Vagina (tissue), 2 donors: Measurements from ENCODE around the gene ADPRHL1. TPM values are rescaled to one million over a fixed set of nuclear protein-coding genes. Genes with fewer than 3 reads are reported as not detected.

ENCODE experiments used
- DNase-seq, 2 donors: peaks; one replicate each; pipeline ENCODE4 v3.0.0-alpha.2; 2017; ENCODE audit errors: extremely low spot score in 2 of 2
- H3K27ac ChIP-seq: fragments of 200-600 bp; sonication (generic); one replicate; pipeline ENCODE4 v1.5.1; 2019
- H3K27me3 ChIP-seq: fragments of 200-600 bp; sonication (generic); one replicate; pipeline ENCODE4 v1.5.1; 2019
- H3K36me3 ChIP-seq, 2 donors: fragments of 200-600 bp; sonication (generic); one replicate each; pipeline ENCODE4 v1.5.1; 2017 to 2019
- H3K4me1 ChIP-seq: fragments of 200-600 bp; sonication (generic); one replicate; pipeline ENCODE4 v1.5.1; 2019
- H3K4me3 ChIP-seq, 2 donors: fragments of 200-600 bp; sonication (generic); 1 replicate in 1 of 2; 2 replicates in 1 of 2; pipeline ENCODE4 v1.5.1; 2016 to 2019
- H3K9me3 ChIP-seq: fragments of 200-600 bp; sonication (generic); one replicate; pipeline ENCODE4 v1.5.1; 2019
- POLR2A ChIP-seq, 2 donors: fragments of 450-650 bp; IDR thresholded peaks; one replicate each; pipeline ENCODE4 v1.6.1; 2017; ENCODE audit warnings: antibody characterized with exemption in 2 of 2, mild to moderate bottlenecking in 2 of 2, moderate library complexity in 2 of 2
- POLR2AphosphoS5 ChIP-seq, 2 donors: sonication (generic); formaldehyde crosslinking; IDR thresholded peaks; one replicate each; pipeline ENCODE4 v1.9.0; 2017; ENCODE audit warnings: antibody characterized with exemption in 2 of 2, mild to moderate bottlenecking in 2 of 2, low read depth in 1 of 2; ENCODE audit not compliant: insufficient read depth in 1 of 2
- intact Hi-C: fragments of 100-400 bp; cut with DNase I; formaldehyde crosslinking; loops from one replicate; pipeline ENCODE4 v1.15.1; 2023
- total RNA-seq: library from RNA; depleted of rRNA; stranded (reverse); fragments of >200 nt; gene quantifications from one replicate; pipeline ENCODE4 v1.2.3, GENCODE V29; 2016
- TF ChIP-seq, protein P1 (sequence below), 3 experiments: fragments of 450-650 bp in 2 of 3; fragments of 200-600 bp in 1 of 3; sonication (generic) in 1 of 3; IDR thresholded peaks; one replicate each; pipeline ENCODE4 v1.5.1; 2017 to 2019; ENCODE audit warnings: antibody characterized with exemption in 3 of 3, mild to moderate bottlenecking in 2 of 3, moderate library complexity in 2 of 3

Gene ADPRHL1
- total RNA-seq, 1 donor from 2014 or later, result 1.7 TPM

DNA sequence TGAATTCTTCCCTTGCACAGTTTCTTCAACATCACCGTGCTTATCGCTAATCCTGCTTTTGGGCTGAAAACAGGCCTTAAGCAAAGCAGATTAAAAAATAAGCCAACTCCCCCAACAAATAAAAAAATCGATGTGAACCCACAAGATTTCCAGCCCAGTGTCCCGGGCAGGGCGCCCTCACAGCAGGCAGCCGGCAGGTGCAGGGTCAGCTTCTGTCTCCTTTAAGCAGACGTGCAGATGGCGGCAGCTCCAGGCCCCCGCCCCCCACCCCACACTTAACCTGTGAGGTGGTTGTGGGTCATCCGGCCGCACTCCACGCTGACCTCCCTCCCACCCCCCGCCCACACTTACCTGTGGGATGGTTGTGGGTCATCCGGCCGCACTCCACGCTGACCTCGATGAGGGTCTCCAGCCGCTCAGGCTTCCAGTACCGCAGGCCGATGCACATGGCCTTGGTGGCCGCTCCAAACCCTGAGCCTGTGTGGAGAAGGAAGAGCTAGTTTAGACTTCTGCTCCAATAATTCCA lies 19.8 kb downstream of the ADPRHL1 start:
- intact Hi-C loops, result no loop called here
- H3K4me3 ChIP-seq, result no peak overlapping the region
- H3K27me3 ChIP-seq, result no peaks in the 10 kb centered on the region
- TF ChIP-seq, protein P1, sequence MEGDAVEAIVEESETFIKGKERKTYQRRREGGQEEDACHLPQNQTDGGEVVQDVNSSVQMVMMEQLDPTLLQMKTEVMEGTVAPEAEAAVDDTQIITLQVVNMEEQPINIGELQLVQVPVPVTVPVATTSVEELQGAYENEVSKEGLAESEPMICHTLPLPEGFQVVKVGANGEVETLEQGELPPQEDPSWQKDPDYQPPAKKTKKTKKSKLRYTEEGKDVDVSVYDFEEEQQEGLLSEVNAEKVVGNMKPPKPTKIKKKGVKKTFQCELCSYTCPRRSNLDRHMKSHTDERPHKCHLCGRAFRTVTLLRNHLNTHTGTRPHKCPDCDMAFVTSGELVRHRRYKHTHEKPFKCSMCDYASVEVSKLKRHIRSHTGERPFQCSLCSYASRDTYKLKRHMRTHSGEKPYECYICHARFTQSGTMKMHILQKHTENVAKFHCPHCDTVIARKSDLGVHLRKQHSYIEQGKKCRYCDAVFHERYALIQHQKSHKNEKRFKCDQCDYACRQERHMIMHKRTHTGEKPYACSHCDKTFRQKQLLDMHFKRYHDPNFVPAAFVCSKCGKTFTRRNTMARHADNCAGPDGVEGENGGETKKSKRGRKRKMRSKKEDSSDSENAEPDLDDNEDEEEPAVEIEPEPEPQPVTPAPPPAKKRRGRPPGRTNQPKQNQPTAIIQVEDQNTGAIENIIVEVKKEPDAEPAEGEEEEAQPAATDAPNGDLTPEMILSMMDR (IDR thresholded peaks at IDR 0.05), result no peak
- TF ChIP-seq POLR2A (IDR thresholded peaks at IDR 0.05) (no peak), POLR2AphosphoS5 (IDR thresholded peaks at IDR 0.05; ENCODE audit: insufficient read depth in 1 of 2, low read depth in 1 of 2) (no peak)
- DNase-seq, result no peak
- peaks cover 2% of the 10 kb centered on the region for H3K4me1 ChIP-seq
- no peak overlapping the region for H3K27ac ChIP-seq
- H3K36me3 ChIP-seq, result no peaks in the 10 kb centered on the region
- H3K9me3 ChIP-seq, result no peaks in the 10 kb centered on the region

DNA sequence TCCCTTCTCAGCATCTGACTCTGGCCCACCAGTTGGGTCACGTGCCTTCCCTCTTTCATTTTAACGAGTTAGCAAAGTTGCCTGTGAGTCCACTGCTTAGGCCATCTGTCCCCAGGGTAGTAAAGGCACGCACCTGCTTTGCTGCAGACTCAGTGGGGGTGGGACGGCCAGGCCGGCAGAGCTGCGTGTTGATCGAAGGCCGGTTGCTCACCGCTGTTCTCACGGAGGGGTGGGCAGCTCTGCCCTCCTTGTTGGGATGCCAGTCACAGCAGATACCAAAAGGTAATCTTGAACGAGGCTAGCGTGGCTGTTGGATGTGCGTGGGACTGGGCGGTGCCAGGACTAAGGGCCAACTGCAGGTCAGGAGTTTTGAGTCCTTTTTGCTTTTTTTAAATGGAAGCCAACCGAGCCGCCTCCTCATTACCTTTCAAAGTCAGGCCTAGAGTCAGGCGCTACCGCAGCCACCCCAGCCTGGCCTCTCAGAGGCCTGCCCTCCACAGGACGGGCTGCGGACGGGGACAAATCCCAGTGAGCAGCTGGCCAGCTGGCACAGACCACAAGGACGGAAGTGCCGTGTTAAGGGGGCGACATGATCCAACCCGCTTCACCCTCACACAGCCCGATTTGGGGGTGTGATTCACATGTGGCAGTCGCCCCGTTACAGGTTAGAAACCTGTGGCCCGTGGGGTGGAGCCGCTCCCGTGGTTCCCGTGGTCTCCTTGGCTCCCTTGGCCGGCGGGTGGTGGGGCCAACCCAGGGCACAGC lies 20.6 kb downstream of the ADPRHL1 start:
- no peak for DNase-seq
- no peaks in the 10 kb centered on the region for H3K27me3 ChIP-seq
- H3K4me3 ChIP-seq, result no peak overlapping the region
- no peak overlapping the region for H3K27ac ChIP-seq
- TF ChIP-seq POLR2A (IDR thresholded peaks at IDR 0.05), result no peak
- TF ChIP-seq, protein P1 (IDR thresholded peaks at IDR 0.05), result no peak
- TF ChIP-seq POLR2AphosphoS5 (IDR thresholded peaks at IDR 0.05; ENCODE audit: insufficient read depth in 1 of 2, low read depth in 1 of 2), result no peak
- no peaks in the 10 kb centered on the region for H3K9me3 ChIP-seq
- peaks cover 4% of the 10 kb centered on the region for H3K4me1 ChIP-seq
- intact Hi-C loops, result no loop called here
- no peaks in the 10 kb centered on the region for H3K36me3 ChIP-seq

DNA sequence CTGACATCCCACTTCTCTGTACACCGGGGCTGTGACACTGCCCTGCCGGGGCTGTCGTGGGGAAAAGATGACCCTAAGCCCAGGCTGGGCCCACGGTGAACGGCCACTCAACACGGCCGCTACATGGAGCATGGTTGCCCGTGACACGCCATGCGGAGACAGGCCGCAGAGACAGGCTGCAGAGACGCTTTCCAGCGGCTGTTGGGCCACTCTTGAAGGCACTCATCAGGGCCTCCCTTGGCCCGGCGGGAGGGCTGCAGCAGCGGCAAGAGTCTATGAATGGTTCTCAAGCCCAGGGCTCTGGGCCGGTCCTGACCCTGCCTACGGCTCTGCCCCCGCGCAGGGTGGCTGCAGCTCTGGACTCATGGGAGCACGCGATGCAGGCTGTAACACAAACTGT lies 22.1 kb downstream of the ADPRHL1 start:
- Histone ChIP-seq H3K9me3 (no peaks in the 10 kb centered on the region), H3K27ac (no peak overlapping the region), H3K27me3 (no peaks in the 10 kb centered on the region), H3K4me3 (no peak overlapping the region), H3K4me1 (peaks cover 4% of the 10 kb centered on the region), H3K36me3 (no peaks in the 10 kb centered on the region)
- intact Hi-C loops, result no loop called here
- DNase-seq, result no peak
- TF ChIP-seq, protein P1 (IDR thresholded peaks at IDR 0.05), result no peak
- TF ChIP-seq POLR2A (IDR thresholded peaks at IDR 0.05), result no peak
- TF ChIP-seq POLR2AphosphoS5 (IDR thresholded peaks at IDR 0.05; ENCODE audit: insufficient read depth in 1 of 2, low read depth in 1 of 2), result no peak

DNA sequence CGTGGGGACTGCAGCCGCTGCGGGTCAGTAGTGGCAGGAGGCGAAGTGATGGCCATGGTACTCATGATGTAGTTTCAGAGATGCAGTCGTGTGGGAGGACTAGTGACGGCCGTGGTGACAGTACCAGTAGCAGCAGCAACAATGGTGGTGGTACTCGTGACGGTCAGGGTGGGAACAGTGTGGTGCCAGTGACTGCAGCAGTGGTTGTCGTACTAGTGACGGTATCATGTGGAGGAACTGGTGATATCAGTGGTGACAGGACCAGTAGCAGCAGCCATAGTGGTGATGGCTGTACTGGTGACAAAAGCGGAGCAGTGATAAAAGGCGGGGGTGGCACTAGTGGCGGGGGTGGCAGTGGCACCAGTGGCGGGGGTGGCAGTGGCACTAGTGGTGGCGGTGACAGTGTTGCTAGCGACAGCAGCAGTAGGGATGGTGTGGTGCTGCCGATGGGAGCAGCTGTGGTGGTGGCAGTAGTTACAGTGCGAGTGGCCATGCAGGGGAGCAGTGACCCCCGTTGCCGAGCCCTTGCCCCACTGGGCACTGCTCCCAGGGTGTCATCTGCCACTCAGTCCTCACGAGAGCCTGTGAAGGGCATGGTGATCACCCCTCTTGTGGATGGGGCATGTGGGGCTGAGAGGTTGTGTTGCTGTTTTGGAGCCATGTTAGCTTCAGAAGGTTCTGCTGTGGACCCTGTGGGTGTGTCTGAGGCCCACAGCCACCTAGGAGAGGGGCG lies 22.7 kb downstream of the ADPRHL1 start:
- Histone ChIP-seq H3K27me3 (no peaks in the 10 kb centered on the region), H3K9me3 (no peaks in the 10 kb centered on the region), H3K4me1 (peaks cover 4% of the 10 kb centered on the region), H3K36me3 (no peaks in the 10 kb centered on the region), H3K27ac (no peak overlapping the region), H3K4me3 (no peak overlapping the region)
- DNase-seq, result no peak
- intact Hi-C loops, result no loop called here
- no peak for TF ChIP-seq POLR2A (IDR thresholded peaks at IDR 0.05)
- no peak for TF ChIP-seq POLR2AphosphoS5 (IDR thresholded peaks at IDR 0.05; ENCODE audit: insufficient read depth in 1 of 2, low read depth in 1 of 2)
- TF ChIP-seq, protein P1 (IDR thresholded peaks at IDR 0.05), result no peak
